ENCODE results near the gene SYNPR. TPM values are rescaled to one million over a fixed set of nuclear protein-coding genes. Genes with fewer than 3 reads are reported as not detected.
A peak's percentile ranks its signal among the peaks of the same experiment; 100 is the strongest.
"Not testable (repeated sequence)": the region's sequence is repeated elsewhere in the genome, so short reads cannot be mapped to it uniquely, and the experiment has no call there.

Gene SYNPR
- total RNA-seq, 3 donors from 2014 or later: not detected

- Histone ChIP-seq H3K27ac (no peak overlapping the region), H3K27me3 (peaks cover 0 to 8% of the 10 kb centered on the region in 2 donors), H3K9me3 (no peaks in the 10 kb centered on the region), H3K36me3 (no peaks in the 10 kb centered on the region), H3K4me3 (no peak overlapping the region), H3K4me1 (no peaks in the 10 kb centered on the region)
- TF ChIP-seq POLR2AphosphoS5 (IDR thresholded peaks at IDR 0.05): no peak
- TF ChIP-seq, protein P1, sequence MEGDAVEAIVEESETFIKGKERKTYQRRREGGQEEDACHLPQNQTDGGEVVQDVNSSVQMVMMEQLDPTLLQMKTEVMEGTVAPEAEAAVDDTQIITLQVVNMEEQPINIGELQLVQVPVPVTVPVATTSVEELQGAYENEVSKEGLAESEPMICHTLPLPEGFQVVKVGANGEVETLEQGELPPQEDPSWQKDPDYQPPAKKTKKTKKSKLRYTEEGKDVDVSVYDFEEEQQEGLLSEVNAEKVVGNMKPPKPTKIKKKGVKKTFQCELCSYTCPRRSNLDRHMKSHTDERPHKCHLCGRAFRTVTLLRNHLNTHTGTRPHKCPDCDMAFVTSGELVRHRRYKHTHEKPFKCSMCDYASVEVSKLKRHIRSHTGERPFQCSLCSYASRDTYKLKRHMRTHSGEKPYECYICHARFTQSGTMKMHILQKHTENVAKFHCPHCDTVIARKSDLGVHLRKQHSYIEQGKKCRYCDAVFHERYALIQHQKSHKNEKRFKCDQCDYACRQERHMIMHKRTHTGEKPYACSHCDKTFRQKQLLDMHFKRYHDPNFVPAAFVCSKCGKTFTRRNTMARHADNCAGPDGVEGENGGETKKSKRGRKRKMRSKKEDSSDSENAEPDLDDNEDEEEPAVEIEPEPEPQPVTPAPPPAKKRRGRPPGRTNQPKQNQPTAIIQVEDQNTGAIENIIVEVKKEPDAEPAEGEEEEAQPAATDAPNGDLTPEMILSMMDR (IDR thresholded peaks at IDR 0.05): no peak
- no peak for TF ChIP-seq POLR2A (IDR thresholded peaks at IDR 0.05)
- intact Hi-C loops (cut with DNase I; ENCODE audit: low total_unique reads): no loop called here
- DNase-seq (ENCODE audit: low spot score in 2 of 2): no peak
Observed at GRCh38 chr3:63251499-63251898, 26.6 kb upstream of the SYNPR start.

DNA sequence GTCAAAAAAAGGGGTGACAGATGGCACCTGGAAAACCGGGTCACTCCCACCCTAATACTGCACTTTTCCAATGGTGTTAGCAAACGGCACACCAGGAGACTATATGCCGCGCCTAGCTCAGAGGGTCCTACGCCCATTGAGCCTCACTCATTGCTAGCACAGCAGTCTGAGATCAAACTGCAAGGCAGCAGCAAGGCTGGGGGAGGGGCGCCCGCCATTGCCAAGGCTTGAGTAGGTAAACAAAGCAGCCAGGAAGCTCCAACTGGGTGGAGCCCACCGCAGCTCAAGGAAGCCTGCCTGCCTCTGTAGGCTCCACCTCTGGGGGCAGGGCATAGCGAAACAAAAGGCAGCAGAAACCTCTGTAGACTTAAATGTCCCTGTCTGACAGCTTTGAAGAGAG is 22.3 kb upstream of the SYNPR start:
- H3K4me1 ChIP-seq; H3K27me3 ChIP-seq; H3K27ac ChIP-seq; H3K9me3 ChIP-seq; intact Hi-C loops (cut with DNase I; ENCODE audit: low total_unique reads); H3K36me3 ChIP-seq; H3K4me3 ChIP-seq; DNase-seq (ENCODE audit: low spot score in 2 of 2): not testable (repeated sequence)

GRCh38 chr3:63264716-63265115 is 13.4 kb upstream of the SYNPR start:
- Histone ChIP-seq H3K4me1 (no peaks in the 10 kb centered on the region), H3K4me3 (no peak overlapping the region), H3K36me3 (no peaks in the 10 kb centered on the region), H3K9me3 (no peaks in the 10 kb centered on the region), H3K27me3 (no peaks in the 10 kb centered on the region), H3K27ac (no peak overlapping the region)
- TF ChIP-seq POLR2AphosphoS5 (IDR thresholded peaks at IDR 0.05) (no peak), POLR2A (IDR thresholded peaks at IDR 0.05) (no peak)
- TF ChIP-seq, protein P1 (IDR thresholded peaks at IDR 0.05): no peak
- DNase-seq (ENCODE audit: low spot score in 2 of 2): no peak
- intact Hi-C loops (cut with DNase I; ENCODE audit: low total_unique reads): no loop called here

DNA sequence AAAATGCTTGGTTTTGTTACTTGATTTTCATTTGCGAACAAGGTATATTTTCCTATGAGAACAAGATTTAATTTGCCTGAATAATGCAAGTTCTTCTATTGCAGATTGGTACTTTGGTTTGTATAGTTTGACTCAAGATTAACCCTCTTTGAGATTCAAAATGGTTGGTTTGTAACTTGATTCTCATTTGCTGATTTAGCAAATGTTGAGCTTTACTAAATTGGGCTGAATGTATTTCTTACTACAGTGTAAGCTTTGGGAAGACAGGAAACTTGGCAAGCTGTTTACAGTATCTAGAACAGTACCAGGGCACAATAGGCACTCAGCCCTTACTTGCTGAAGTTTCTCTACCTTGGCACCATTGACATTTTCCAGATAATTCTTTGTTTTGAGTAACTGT is 3.7 kb upstream of the SYNPR start:
- intact Hi-C loops (cut with DNase I; ENCODE audit: low total_unique reads): no loop called here
- Histone ChIP-seq H3K27me3 (peaks cover 0 to 34% of the 10 kb centered on the region in 2 donors), H3K9me3 (no peaks in the 10 kb centered on the region), H3K4me1 (no peaks in the 10 kb centered on the region), H3K36me3 (no peaks in the 10 kb centered on the region), H3K4me3 (no peak overlapping the region), H3K27ac (no peak overlapping the region)
- DNase-seq (ENCODE audit: low spot score in 2 of 2): no peak
- TF ChIP-seq POLR2A (IDR thresholded peaks at IDR 0.05) (no peak), POLR2AphosphoS5 (IDR thresholded peaks at IDR 0.05) (no peak)
- TF ChIP-seq, protein P1 (IDR thresholded peaks at IDR 0.05): no peak

GRCh38 chr3:63279005-63279841 is 1.1 kb downstream of the SYNPR start:
- Histone ChIP-seq H3K36me3 (no peaks in the 10 kb centered on the region), H3K4me3 (peak overlapping the region in 1 of 3 donors; percentile 10), H3K27ac (no peak overlapping the region), H3K27me3 (peaks cover 0 to 35% of the 10 kb centered on the region in 2 donors), H3K4me1 (no peaks in the 10 kb centered on the region), H3K9me3 (no peaks in the 10 kb centered on the region)
- intact Hi-C loops (cut with DNase I; ENCODE audit: low total_unique reads): no loop called here
- TF ChIP-seq POLR2A (IDR thresholded peaks at IDR 0.05) (no peak), POLR2AphosphoS5 (IDR thresholded peaks at IDR 0.05) (no peak)
- TF ChIP-seq, protein P1 (IDR thresholded peaks at IDR 0.05): no peak
- DNase-seq (ENCODE audit: low spot score in 2 of 2): no peak
